ENCODE results near the gene ITGA1.

The ITGA1 gene

DNA sequence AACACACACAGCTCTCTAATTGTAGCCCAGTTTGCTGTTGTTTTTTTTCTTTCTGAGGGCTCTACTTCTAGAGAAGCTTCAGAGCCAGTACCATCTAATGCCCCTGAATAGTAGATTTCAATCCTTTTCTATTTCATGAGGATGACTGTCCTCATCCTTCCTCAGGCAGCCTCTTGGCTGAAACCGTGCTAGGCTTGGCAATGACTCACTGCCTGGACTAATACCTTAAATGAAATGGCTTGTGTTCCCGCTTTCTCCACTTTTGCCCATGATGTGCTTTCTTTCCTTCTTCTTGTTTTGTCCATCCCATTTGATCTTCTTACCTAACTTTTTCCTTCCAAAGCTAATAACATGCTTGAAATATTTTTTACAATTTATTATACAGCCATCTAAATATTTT, 80.1 kb downstream of the ITGA1 start:
- no peaks in the 10 kb centered on the region for H3K79me2 ChIP-seq (ENCODE audit: insufficient read depth, low read length)
- TF ChIP-seq, protein P1, sequence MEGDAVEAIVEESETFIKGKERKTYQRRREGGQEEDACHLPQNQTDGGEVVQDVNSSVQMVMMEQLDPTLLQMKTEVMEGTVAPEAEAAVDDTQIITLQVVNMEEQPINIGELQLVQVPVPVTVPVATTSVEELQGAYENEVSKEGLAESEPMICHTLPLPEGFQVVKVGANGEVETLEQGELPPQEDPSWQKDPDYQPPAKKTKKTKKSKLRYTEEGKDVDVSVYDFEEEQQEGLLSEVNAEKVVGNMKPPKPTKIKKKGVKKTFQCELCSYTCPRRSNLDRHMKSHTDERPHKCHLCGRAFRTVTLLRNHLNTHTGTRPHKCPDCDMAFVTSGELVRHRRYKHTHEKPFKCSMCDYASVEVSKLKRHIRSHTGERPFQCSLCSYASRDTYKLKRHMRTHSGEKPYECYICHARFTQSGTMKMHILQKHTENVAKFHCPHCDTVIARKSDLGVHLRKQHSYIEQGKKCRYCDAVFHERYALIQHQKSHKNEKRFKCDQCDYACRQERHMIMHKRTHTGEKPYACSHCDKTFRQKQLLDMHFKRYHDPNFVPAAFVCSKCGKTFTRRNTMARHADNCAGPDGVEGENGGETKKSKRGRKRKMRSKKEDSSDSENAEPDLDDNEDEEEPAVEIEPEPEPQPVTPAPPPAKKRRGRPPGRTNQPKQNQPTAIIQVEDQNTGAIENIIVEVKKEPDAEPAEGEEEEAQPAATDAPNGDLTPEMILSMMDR (conservative IDR thresholded peaks at IDR 0.05; ENCODE audit: low read length), result no peak
- TF ChIP-seq EZH2phosphoT487 (IDR thresholded peaks at IDR 0.05; ENCODE audit: borderline replicate concordance), result no peak
- H3F3A ChIP-seq (ENCODE audit: low read depth), result no peaks in the 10 kb centered on the region; the same call in 1 of the 2 replicates
- H3K4me1 ChIP-seq (ENCODE audit: insufficient read depth, low read length, poor library complexity, severe bottlenecking), result no peaks in the 10 kb centered on the region
- no peaks in the 10 kb centered on the region for H3K27me3 ChIP-seq (ENCODE audit: insufficient read depth, low read length, poor library complexity, severe bottlenecking)
- H4K20me1 ChIP-seq (ENCODE audit: insufficient read depth, low read length, poor library complexity, severe bottlenecking), result no peaks in the 10 kb centered on the region
- no peak overlapping the region for H3K9ac ChIP-seq (ENCODE audit: low read depth, low read length, poor library complexity, severe bottlenecking)
- no peaks in the 10 kb centered on the region for H3K9me2 ChIP-seq (replicated peaks; ENCODE audit: low read depth, low read length)
- no peak overlapping the region for H3K4me3 ChIP-seq (ENCODE audit: low read length, poor library complexity, severe bottlenecking)
- no peaks in the 10 kb centered on the region for H3K36me3 ChIP-seq (ENCODE audit: insufficient read depth, low read length)
- no peak overlapping the region for H2AFZ ChIP-seq (ENCODE audit: low read length)
- H3K9me3 ChIP-seq (ENCODE audit: insufficient read depth, low read depth, low read length), result no peaks in the 10 kb centered on the region
- H3K4me2 ChIP-seq (ENCODE audit: low read depth, low read length, poor library complexity, severe bottlenecking), result no peak overlapping the region

DNA sequence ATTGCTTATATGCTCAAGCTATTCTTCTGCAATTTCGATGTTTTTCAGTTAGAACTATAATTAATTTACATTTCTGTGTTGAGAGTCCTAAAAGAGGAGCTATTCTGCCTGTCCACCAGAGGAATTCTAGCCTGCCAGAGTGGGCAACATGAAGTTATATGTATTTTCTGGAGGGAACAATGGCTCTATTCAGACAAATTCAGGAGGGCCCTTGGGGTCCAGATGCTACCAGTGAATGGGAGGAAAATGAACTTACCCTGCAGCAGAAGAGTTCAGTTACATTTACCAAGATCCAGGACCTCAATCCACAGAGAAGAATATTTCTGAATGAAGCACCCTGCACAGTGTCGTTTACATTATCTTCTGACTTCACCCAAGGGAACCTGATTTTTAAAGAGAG, 80.7 kb downstream of the ITGA1 start:
- Histone ChIP-seq H3K4me3 (ENCODE audit: low read length, poor library complexity, severe bottlenecking) (no peak overlapping the region), H3K9ac (ENCODE audit: low read depth, low read length, poor library complexity, severe bottlenecking) (no peak overlapping the region), H3K36me3 (ENCODE audit: insufficient read depth, low read length) (no peaks in the 10 kb centered on the region), H3F3A (ENCODE audit: low read depth) (no peaks in the 10 kb centered on the region; the same call in 1 of the 2 replicates), H3K4me2 (ENCODE audit: low read depth, low read length, poor library complexity, severe bottlenecking) (no peak overlapping the region), H2AFZ (ENCODE audit: low read length) (no peak overlapping the region), H3K79me2 (ENCODE audit: insufficient read depth, low read length) (no peaks in the 10 kb centered on the region), H4K20me1 (ENCODE audit: insufficient read depth, low read length, poor library complexity, severe bottlenecking) (no peaks in the 10 kb centered on the region), H3K27me3 (ENCODE audit: insufficient read depth, low read length, poor library complexity, severe bottlenecking) (no peaks in the 10 kb centered on the region), H3K4me1 (ENCODE audit: insufficient read depth, low read length, poor library complexity, severe bottlenecking) (no peaks in the 10 kb centered on the region), H3K9me2 (replicated peaks; ENCODE audit: low read depth, low read length) (no peaks in the 10 kb centered on the region), H3K9me3 (ENCODE audit: insufficient read depth, low read depth, low read length) (no peaks in the 10 kb centered on the region)
- no peak for TF ChIP-seq EZH2phosphoT487 (IDR thresholded peaks at IDR 0.05; ENCODE audit: borderline replicate concordance)
- TF ChIP-seq, protein P1 (conservative IDR thresholded peaks at IDR 0.05; ENCODE audit: low read length), result no peak

DNA sequence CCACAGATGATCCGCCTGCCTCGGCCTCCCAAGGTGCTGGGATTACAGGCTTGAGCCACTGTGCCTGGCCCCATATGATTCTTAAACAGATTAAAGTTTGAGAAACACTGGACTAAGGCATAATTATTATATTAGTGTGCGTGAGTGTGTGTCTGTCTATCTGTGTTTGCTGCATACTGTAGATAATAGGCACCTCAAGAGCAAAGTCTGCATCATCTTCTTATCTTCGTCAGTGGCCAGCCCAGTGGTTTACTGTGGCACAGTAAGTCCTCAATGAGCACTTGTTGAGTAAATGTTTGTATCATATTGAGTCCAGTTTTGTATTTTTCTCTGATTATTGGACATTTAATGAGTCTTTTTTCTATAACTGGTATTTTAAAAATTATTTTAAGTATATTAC, 81.7 kb downstream of the ITGA1 start:
- Histone ChIP-seq H3K27me3 (ENCODE audit: insufficient read depth, low read length, poor library complexity, severe bottlenecking) (no peaks in the 10 kb centered on the region), H3K9me2 (replicated peaks; ENCODE audit: low read depth, low read length) (no peaks in the 10 kb centered on the region), H2AFZ (ENCODE audit: low read length) (no peak overlapping the region), H3K4me3 (ENCODE audit: low read length, poor library complexity, severe bottlenecking) (no peak overlapping the region), H3K79me2 (ENCODE audit: insufficient read depth, low read length) (no peaks in the 10 kb centered on the region), H3K9me3 (ENCODE audit: insufficient read depth, low read depth, low read length) (no peaks in the 10 kb centered on the region), H3F3A (ENCODE audit: low read depth) (no peaks in the 10 kb centered on the region; the same call in 1 of the 2 replicates), H3K4me2 (ENCODE audit: low read depth, low read length, poor library complexity, severe bottlenecking) (no peak overlapping the region), H4K20me1 (ENCODE audit: insufficient read depth, low read length, poor library complexity, severe bottlenecking) (no peaks in the 10 kb centered on the region), H3K4me1 (ENCODE audit: insufficient read depth, low read length, poor library complexity, severe bottlenecking) (no peaks in the 10 kb centered on the region), H3K9ac (ENCODE audit: low read depth, low read length, poor library complexity, severe bottlenecking) (no peak overlapping the region), H3K36me3 (ENCODE audit: insufficient read depth, low read length) (no peaks in the 10 kb centered on the region)
- no peak for TF ChIP-seq EZH2phosphoT487 (IDR thresholded peaks at IDR 0.05; ENCODE audit: borderline replicate concordance)
- TF ChIP-seq, protein P1 (conservative IDR thresholded peaks at IDR 0.05; ENCODE audit: low read length), result no peak

All from Loucy (cell line).